Measurements from ENCODE around the gene AVEN.

AVEN gene

GRCh38 chr15:33994005-33994615 is 44.9 kb downstream of the AVEN start:
- peak; percentile 44 for DNase-seq (ENCODE audit: low read depth, low spot score)
- peak; percentile 71 for TF ChIP-seq CTCF (IDR thresholded peaks at IDR 0.05; ENCODE audit: low read depth, low read length)
- in situ Hi-C loops (cut with HindIII; ENCODE audit: low sequenced_read_pairs) = no loop called here
- no peak overlapping the region for H3K4me3 ChIP-seq (ENCODE audit: low read depth, low read length)

DNA sequence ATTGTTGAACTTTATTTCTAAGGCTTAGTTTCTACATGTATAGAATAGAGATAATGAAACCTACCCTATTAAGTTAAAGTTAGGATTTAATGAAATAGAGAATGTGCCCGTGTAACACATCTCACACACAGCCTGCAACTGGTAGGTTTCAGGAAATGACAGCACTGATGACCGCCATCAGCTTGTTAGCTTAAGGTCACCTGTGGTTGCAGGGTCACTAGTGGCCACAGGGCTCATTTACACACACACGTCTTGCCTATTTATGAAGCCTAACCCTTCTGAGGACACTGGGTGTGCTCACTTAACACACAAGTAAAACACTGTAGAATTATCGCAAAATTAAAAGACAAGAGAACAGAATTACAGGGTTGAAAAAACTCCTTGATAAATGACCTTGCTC is 50.6 kb downstream of the AVEN start:
- no peak for DNase-seq (ENCODE audit: low read depth, low spot score)
- no peak for TF ChIP-seq CTCF (IDR thresholded peaks at IDR 0.05; ENCODE audit: low read depth, low read length)
- in situ Hi-C loops (cut with HindIII; ENCODE audit: low sequenced_read_pairs) = no loop called here
- H3K4me3 ChIP-seq (ENCODE audit: low read depth, low read length) = no peak overlapping the region

GRCh38 chr15:33987444-33987843 is 51.6 kb downstream of the AVEN start:
- DNase-seq (ENCODE audit: low read depth, low spot score) = no peak
- H3K4me3 ChIP-seq (ENCODE audit: low read depth, low read length) = no peak overlapping the region
- in situ Hi-C loops (cut with HindIII; ENCODE audit: low sequenced_read_pairs) = no loop called here
- no peak for TF ChIP-seq CTCF (IDR thresholded peaks at IDR 0.05; ENCODE audit: low read depth, low read length)

GRCh38 chr15:33985751-33986150 is 53.3 kb downstream of the AVEN start:
- no peak for DNase-seq (ENCODE audit: low read depth, low spot score)
- no peak overlapping the region for H3K4me3 ChIP-seq (ENCODE audit: low read depth, low read length)
- in situ Hi-C loops (cut with HindIII; ENCODE audit: low sequenced_read_pairs) = no loop called here
- no peak for TF ChIP-seq CTCF (IDR thresholded peaks at IDR 0.05; ENCODE audit: low read depth, low read length)

DNA sequence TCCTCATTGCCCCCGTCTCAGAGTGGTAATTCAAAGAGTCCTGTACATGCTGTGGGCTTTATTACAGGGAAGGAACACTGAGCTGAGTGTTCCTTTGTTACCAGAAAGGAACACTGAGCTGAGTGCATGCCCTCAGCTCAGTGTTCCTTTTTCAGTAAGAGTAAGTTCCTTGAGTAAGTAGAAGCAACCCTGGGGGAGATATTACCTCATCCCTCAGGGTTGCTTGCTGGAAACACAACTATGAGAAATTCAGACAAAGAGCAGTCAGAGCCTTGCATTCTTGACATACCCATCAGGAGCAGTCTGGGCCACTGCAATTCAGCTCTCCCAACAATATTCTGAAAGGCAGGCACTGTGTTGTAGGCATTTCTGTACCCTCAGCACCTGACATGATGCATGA is 53.7 kb downstream of the AVEN start:
- DNase-seq (ENCODE audit: low read depth, low spot score) = peak; percentile 93
- in situ Hi-C loops (cut with HindIII; ENCODE audit: low sequenced_read_pairs) = no loop called here
- H3K4me3 ChIP-seq (ENCODE audit: low read depth, low read length) = no peak overlapping the region
- no peak for TF ChIP-seq CTCF (IDR thresholded peaks at IDR 0.05; ENCODE audit: low read depth, low read length)

DNA sequence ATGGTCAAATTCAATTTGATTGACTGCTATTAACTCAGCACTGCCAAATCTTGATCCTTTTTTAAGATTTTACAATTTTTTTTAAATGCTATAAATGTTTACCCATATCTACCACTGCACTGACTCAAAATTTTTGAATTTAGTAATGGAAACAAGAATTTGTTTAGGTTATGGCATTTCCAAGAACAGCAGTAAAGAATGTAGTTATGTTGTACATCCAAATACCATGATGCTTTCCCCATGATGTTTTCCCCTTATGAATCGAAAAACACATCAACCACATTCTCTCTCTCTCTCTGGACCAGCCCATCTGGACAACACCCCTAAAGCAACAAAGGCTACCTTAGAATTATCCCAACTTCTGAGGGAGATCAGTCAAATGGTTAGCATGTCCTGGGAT is 56.5 kb downstream of the AVEN start:
- no peak for TF ChIP-seq CTCF (IDR thresholded peaks at IDR 0.05; ENCODE audit: low read depth, low read length)
- H3K4me3 ChIP-seq (ENCODE audit: low read depth, low read length) = no peak overlapping the region
- in situ Hi-C loops (cut with HindIII; ENCODE audit: low sequenced_read_pairs) = no loop called here
- DNase-seq (ENCODE audit: low read depth, low spot score) = no peak

DNA sequence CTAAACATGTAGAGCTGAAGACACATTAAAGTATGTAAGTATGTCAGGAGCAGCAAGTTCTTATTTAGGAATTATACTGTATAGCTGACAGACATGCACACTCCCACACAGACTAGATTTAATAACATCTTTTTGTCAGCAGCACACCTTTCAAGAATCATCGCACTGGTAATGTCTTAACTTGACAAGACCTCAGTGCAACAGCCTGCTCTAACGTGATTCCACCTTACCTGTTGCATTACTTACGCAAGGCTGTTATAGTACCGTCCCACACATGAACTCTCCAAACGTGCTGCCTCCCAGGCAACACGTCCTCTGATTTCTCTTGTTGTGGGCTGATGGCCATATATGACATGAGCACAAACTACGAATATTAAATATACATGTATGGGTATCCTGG is 58.8 kb downstream of the AVEN start:
- no peak overlapping the region for H3K4me3 ChIP-seq (ENCODE audit: low read depth, low read length)
- no peak for DNase-seq (ENCODE audit: low read depth, low spot score)
- in situ Hi-C loops (cut with HindIII; ENCODE audit: low sequenced_read_pairs) = no loop called here
- TF ChIP-seq CTCF (IDR thresholded peaks at IDR 0.05; ENCODE audit: low read depth, low read length) = no peak

Measured in astrocyte of the spinal cord (primary cell).